ENCODE data around the gene SLC35E4. TPM values are rescaled to one million over a fixed set of nuclear protein-coding genes. Genes with fewer than 3 reads are reported as not detected.
"Not testable (repeated sequence)": the region's sequence is repeated elsewhere in the genome, so short reads cannot be mapped to it uniquely, and the experiment has no call there.

The SLC35E4 gene
- total RNA-seq, 1 experiment from 2014 or later, result 2.9 TPM

DNA sequence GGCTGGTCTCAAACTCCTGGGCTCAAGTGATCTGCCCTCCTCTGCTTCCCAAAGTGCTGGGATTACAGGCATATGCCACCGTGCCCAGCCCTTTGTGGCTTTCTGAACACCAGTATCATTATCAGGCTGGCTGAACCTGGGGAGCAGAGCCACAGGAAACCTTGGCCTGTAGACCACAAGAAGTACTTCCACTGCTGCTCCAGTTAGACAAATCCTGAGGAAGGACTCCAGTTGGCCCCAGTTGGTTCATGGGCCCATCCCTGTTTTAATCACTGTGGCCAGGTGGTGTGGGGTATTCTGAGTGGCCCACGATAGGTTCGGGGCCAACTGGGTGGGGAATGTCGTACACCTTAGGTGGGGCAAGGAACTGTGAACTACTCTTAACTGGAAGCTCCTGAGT, 37.6 kb downstream of the SLC35E4 start:
- intact Hi-C loops (cut with micrococcal nuclease), result no loop called here
- no TSS peak for BruUV-seq (replicated peaks)
- peaks cover 5% of the 10 kb centered on the region for H3K4me1 Mint-ChIP-seq (ENCODE audit: insufficient read depth, unreplicated experiment)
- TF ChIP-seq, protein P1, sequence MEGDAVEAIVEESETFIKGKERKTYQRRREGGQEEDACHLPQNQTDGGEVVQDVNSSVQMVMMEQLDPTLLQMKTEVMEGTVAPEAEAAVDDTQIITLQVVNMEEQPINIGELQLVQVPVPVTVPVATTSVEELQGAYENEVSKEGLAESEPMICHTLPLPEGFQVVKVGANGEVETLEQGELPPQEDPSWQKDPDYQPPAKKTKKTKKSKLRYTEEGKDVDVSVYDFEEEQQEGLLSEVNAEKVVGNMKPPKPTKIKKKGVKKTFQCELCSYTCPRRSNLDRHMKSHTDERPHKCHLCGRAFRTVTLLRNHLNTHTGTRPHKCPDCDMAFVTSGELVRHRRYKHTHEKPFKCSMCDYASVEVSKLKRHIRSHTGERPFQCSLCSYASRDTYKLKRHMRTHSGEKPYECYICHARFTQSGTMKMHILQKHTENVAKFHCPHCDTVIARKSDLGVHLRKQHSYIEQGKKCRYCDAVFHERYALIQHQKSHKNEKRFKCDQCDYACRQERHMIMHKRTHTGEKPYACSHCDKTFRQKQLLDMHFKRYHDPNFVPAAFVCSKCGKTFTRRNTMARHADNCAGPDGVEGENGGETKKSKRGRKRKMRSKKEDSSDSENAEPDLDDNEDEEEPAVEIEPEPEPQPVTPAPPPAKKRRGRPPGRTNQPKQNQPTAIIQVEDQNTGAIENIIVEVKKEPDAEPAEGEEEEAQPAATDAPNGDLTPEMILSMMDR (IDR thresholded peaks at IDR 0.05; ENCODE audit: unreplicated experiment), result no peak
- H3K36me3 Mint-ChIP-seq (ENCODE audit: insufficient read depth, unreplicated experiment), result peaks cover 2% of the 10 kb centered on the region
- H3K9me3 Mint-ChIP-seq (ENCODE audit: unreplicated experiment), result no peaks in the 10 kb centered on the region
- ChIA-PET POLR2A (no interaction called here), CTCF (interaction anchor here (1.3 kb wide), 1 partner anchor 9 kb away, joined by 3 read pairs; no protein-coding TSS in a partner anchor)
- no peak overlapping the region for H3K4me3 Mint-ChIP-seq (ENCODE audit: unreplicated experiment)
- no peak overlapping the region for H3K27ac Mint-ChIP-seq (ENCODE audit: low read depth, unreplicated experiment)
- H3K27me3 Mint-ChIP-seq (ENCODE audit: insufficient read depth, unreplicated experiment), result peaks cover 18% of the 10 kb centered on the region
- DNase-seq (ENCODE audit: unreplicated experiment), result no peak

DNA sequence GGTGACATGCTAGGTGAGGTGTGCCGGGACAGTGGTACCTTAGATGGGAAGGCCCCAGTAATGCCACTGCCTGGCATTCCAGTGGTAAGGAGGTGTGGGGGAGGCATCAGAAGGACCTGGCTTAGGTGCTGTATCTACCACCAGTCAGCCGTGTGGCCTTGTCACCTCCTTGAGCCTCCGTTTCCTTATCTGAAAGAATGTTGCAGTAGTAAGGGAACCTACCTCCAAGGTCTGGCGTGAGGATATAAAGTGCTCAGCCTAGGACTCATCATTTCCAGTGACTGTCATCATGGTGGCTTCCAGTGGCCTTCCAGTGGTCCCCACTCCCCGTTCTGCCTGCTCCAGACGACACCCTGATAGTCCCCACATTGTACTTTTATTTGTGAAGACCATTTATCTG, 38.9 kb downstream of the SLC35E4 start:
- TF ChIP-seq, protein P1 (IDR thresholded peaks at IDR 0.05; ENCODE audit: unreplicated experiment), result no peak
- CTCF ChIA-PET, result interaction anchor here (0.6 kb wide), 1 partner anchor 248 kb away, joined by 3 read pairs; no protein-coding TSS in a partner anchor
- POLR2A ChIA-PET, result no interaction called here
- intact Hi-C loops (cut with micrococcal nuclease), result no loop called here
- no peaks in the 10 kb centered on the region for H3K36me3 Mint-ChIP-seq (ENCODE audit: insufficient read depth, unreplicated experiment)
- no TSS peak for BruUV-seq (replicated peaks)
- no peak overlapping the region for H3K4me3 Mint-ChIP-seq (ENCODE audit: unreplicated experiment)
- no peak overlapping the region for H3K27ac Mint-ChIP-seq (ENCODE audit: low read depth, unreplicated experiment)
- H3K9me3 Mint-ChIP-seq (ENCODE audit: unreplicated experiment), result no peaks in the 10 kb centered on the region
- peaks cover 29% of the 10 kb centered on the region for H3K27me3 Mint-ChIP-seq (ENCODE audit: insufficient read depth, unreplicated experiment)
- DNase-seq (ENCODE audit: unreplicated experiment), result no peak
- peaks cover 5% of the 10 kb centered on the region for H3K4me1 Mint-ChIP-seq (ENCODE audit: insufficient read depth, unreplicated experiment)

DNA sequence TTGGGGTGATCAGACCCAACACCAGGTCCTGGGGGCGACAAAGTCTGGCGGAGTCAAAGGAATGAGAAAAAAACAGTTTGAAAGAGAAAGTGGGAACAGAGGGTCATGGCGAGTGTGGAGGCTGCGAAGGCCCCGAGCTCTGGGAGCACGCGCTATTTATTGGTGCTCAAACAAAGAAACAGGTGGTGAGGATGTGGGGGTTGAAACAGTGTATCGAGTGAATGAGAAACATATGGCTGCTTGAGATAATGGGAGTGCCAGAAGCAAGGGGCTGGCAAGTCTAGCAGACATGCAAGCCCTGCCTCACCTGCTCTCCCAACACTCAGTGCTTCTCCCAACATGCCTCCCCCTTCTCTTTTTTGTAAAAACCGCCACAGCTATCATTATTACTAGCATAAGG, 39.9 kb downstream of the SLC35E4 start:
- no peaks in the 10 kb centered on the region for H3K9me3 Mint-ChIP-seq (ENCODE audit: unreplicated experiment)
- no peaks in the 10 kb centered on the region for H3K36me3 Mint-ChIP-seq (ENCODE audit: insufficient read depth, unreplicated experiment)
- ChIA-PET CTCF (no interaction called here), POLR2A (no interaction called here)
- intact Hi-C loops (cut with micrococcal nuclease), result no loop called here
- H3K27ac Mint-ChIP-seq (ENCODE audit: low read depth, unreplicated experiment), result no peak overlapping the region
- H3K27me3 Mint-ChIP-seq (ENCODE audit: insufficient read depth, unreplicated experiment), result peaks cover 29% of the 10 kb centered on the region
- TF ChIP-seq, protein P1 (IDR thresholded peaks at IDR 0.05; ENCODE audit: unreplicated experiment), result no peak
- no peak overlapping the region for H3K4me3 Mint-ChIP-seq (ENCODE audit: unreplicated experiment)
- no TSS peak for BruUV-seq (replicated peaks)
- no peak for DNase-seq (ENCODE audit: unreplicated experiment)
- peaks cover 5% of the 10 kb centered on the region for H3K4me1 Mint-ChIP-seq (ENCODE audit: insufficient read depth, unreplicated experiment)

DNA sequence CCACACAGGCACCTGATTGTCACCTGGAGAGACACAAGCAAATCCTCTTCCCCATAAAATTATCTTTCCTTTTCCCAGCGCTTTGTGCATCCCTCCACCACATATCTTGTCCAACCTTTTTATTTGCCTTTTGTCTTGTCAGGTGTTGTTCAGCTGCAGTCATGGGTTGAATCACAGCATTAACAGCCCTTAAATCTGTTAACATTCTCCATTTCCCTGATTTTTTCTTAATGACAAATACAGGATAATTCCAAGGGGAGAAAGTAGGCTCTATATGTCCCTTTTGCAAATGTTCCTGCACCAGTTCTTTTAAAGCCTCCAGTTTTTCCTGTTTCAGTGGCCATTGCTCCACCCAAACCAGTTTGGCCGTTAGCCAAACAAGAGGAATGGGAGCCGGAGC, 41.0 kb downstream of the SLC35E4 start:
- POLR2A ChIA-PET; H3K27ac Mint-ChIP-seq (ENCODE audit: low read depth, unreplicated experiment); H3K4me1 Mint-ChIP-seq (ENCODE audit: insufficient read depth, unreplicated experiment); BruUV-seq (replicated peaks); DNase-seq (ENCODE audit: unreplicated experiment); intact Hi-C loops (cut with micrococcal nuclease); CTCF ChIA-PET; H3K36me3 Mint-ChIP-seq (ENCODE audit: insufficient read depth, unreplicated experiment); H3K4me3 Mint-ChIP-seq (ENCODE audit: unreplicated experiment); H3K9me3 Mint-ChIP-seq (ENCODE audit: unreplicated experiment): not testable (repeated sequence)
- peaks cover 29% of the 10 kb centered on the region for H3K27me3 Mint-ChIP-seq (ENCODE audit: insufficient read depth, unreplicated experiment)

DNA sequence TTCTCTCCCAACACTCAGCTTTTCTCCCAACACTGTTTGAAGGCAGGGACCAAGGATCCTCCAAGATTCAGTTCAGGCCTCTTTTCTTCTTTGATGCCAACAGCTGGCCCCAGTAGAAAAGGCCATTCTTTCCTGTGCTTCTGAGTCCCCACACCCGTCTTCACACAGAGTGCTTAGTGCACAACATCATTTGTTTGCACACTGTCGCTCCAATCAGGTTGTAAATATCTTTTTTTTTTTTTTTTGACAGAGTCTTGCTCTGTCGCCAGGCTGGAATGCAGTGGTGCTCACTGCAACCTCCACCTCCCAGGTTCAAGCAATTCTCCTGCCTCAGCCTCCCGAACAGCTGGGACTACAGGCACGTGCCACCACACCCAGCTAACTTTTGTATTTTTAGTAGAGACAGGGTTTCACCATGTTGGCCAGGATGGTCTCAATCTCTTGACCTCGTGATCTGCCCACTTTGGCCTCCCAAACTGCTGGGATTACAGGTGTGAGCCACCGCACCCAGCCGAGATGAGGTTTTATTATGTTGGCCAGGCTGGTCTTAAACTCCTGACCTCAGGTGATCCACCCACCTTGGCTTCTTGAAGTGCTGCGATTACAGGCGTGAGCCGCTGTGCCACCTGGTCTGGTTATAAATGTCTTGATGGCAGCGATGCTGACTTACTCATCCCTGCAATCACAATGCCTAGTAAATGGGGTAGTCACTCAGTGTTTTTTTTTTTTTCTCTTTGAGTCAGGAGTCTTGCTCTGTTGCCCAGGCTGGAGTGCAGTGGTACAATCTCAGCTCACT, 44.5 kb downstream of the SLC35E4 start:
- BruUV-seq (replicated peaks); POLR2A ChIA-PET; H3K36me3 Mint-ChIP-seq (ENCODE audit: insufficient read depth, unreplicated experiment); intact Hi-C loops (cut with micrococcal nuclease); H3K9me3 Mint-ChIP-seq (ENCODE audit: unreplicated experiment); DNase-seq (ENCODE audit: unreplicated experiment); H3K4me3 Mint-ChIP-seq (ENCODE audit: unreplicated experiment); H3K4me1 Mint-ChIP-seq (ENCODE audit: insufficient read depth, unreplicated experiment); CTCF ChIA-PET; H3K27ac Mint-ChIP-seq (ENCODE audit: low read depth, unreplicated experiment): not testable (repeated sequence)
- H3K27me3 Mint-ChIP-seq (ENCODE audit: insufficient read depth, unreplicated experiment), result peaks cover 29% of the 10 kb centered on the region
